Body of pancreas (tissue), 4 donors: ENCODE results near the gene FBRSL1. TPM values are rescaled to one million over a fixed set of nuclear protein-coding genes. Genes with fewer than 3 reads are reported as not detected.
A peak's percentile ranks its signal among the peaks of the same experiment; 100 is the strongest.

ENCODE experiments used
- ATAC-seq: fragments of 150-250 bp; one replicate; pipeline ENCODE4 v1.9.1; 2016
- DNase-seq, 4 donors: peaks; one replicate each; pipeline ENCODE4 v3.0.0-alpha.2; 2019
- H3K27ac ChIP-seq, 4 donors: fragments of 200-600 bp; sonication (generic); 1 replicate in 3 of 4; 2 replicates in 1 of 4; pipeline versions ENCODE4 v1.5.1 to v1.6.1; 2016 to 2019; ENCODE audit warnings: mild to moderate bottlenecking in 1 of 4, mixed read lengths in 1 of 4, moderate library complexity in 1 of 4
- H3K27me3 ChIP-seq, 2 donors: fragments of 200-600 bp; sonication (generic); one replicate each; pipeline ENCODE4 v1.6.0; 2016; ENCODE audit warnings: mild to moderate bottlenecking in 1 of 2
- H3K36me3 ChIP-seq, 2 donors: fragments of 200-600 bp; sonication (generic); replicated peaks in 1 of 2; 2 replicates each; pipeline ENCODE4 v1.5.1; 2016; ENCODE audit warnings: low read depth in 2 of 2; ENCODE audit not compliant: insufficient read depth in 1 of 2
- H3K4me1 ChIP-seq: fragments of 200-600 bp; sonication (generic); one replicate; pipeline ENCODE4 v1.6.0; 2016
- H3K4me3 ChIP-seq, 2 donors: fragments of 200-600 bp; sonication (generic); 1 replicate in 1 of 2; 2 replicates in 1 of 2; pipeline ENCODE4 v1.5.1; 2016 to 2019
- H3K9me3 ChIP-seq, 3 donors: fragments of 200-600 bp; sonication (generic); 1 replicate in 2 of 3; 2 replicates in 1 of 3; pipeline ENCODE4 v1.5.1; 2016
- CTCF ChIP-seq, 7 experiments: fragments of 450-650 bp in 4 of 7; fragments of 200-600 bp in 3 of 7; sonication (generic) in 3 of 7; IDR thresholded peaks; one replicate each; pipeline ENCODE4 v1.5.1; 2016 to 2019; ENCODE audit warnings: antibody characterized with exemption in 7 of 7
- POLR2A ChIP-seq, 3 donors: fragments of 450-650 bp; IDR thresholded peaks; one replicate each; pipeline ENCODE4 v1.6.1; 2016; ENCODE audit warnings: antibody characterized with exemption in 3 of 3, mild to moderate bottlenecking in 2 of 3
- WGBS, 2 donors: methylation state at CpG; one replicate each; pipeline ENCODE4 v1.1.5; 2017; 5-methylcytosine and 5-hydroxymethylcytosine counted together
- intact Hi-C: fragments of 100-400 bp; cut with DNase I; formaldehyde crosslinking; loops from one replicate; pipeline ENCODE4 v1.15.1; 2023
- total RNA-seq, 2 donors: library from RNA; depleted of rRNA; stranded (reverse); fragments of >200 nt; gene quantifications; one replicate each; pipeline ENCODE4 v1.1.0, GENCODE V29; 2016

Gene FBRSL1
- total RNA-seq, 2 donors from 2014 or later: 29.8 to 50.1 TPM

- ATAC-seq (no peak), DNase-seq (peak in 1 of 4 donors; percentile 55)
- TF ChIP-seq POLR2A (IDR thresholded peaks at IDR 0.05) (no peak), CTCF (IDR thresholded peaks at IDR 0.05) (no peak)
- H3K27me3 ChIP-seq: no peaks in the 10 kb centered on the region
- H3K4me3 ChIP-seq: no peak overlapping the region
- peaks cover 2% of the 10 kb centered on the region for H3K4me1 ChIP-seq
- no peaks in the 10 kb centered on the region for H3K36me3 ChIP-seq
- intact Hi-C loops: no loop called here
- H3K27ac ChIP-seq: peak overlapping the region in 2 of 4 donors; percentile 32 to 44
- WGBS, 2 donors: 57 to 74% methylated on average over 27 to 37 of the region's 37 CpGs
- H3K9me3 ChIP-seq: no peaks in the 10 kb centered on the region
Measured at GRCh38 chr12:132444957-132445883, 44.7 kb upstream of the FBRSL1 start.

- DNase-seq (peak in 3 of 4 donors; percentile 34 to 54 (median 42)), ATAC-seq (peak; percentile 22)
- H3K27ac ChIP-seq: peak overlapping the region in 2 of 4 donors; percentile 32 to 44
- intact Hi-C loops: no loop called here
- H3K36me3 ChIP-seq: no peaks in the 10 kb centered on the region
- H3K4me3 ChIP-seq: no peak overlapping the region
- WGBS, 2 donors: 49 to 78% methylated on average over 20 to 39 of the region's 39 CpGs
- H3K4me1 ChIP-seq: peaks cover 8% of the 10 kb centered on the region
- TF ChIP-seq CTCF (IDR thresholded peaks at IDR 0.05) (no peak), POLR2A (IDR thresholded peaks at IDR 0.05) (no peak)
- no peaks in the 10 kb centered on the region for H3K27me3 ChIP-seq
- no peaks in the 10 kb centered on the region for H3K9me3 ChIP-seq
Measured at GRCh38 chr12:132445884-132446632, 43.9 kb upstream of the FBRSL1 start.

GRCh38 chr12:132446633-132447326, 43.2 kb upstream of the FBRSL1 start:
- 82 to 85% methylated on average over 13 of the region's 13 CpGs for WGBS, 2 donors
- H3K27ac ChIP-seq: no peak overlapping the region
- no peak for DNase-seq
- H3K27me3 ChIP-seq: no peaks in the 10 kb centered on the region
- H3K4me1 ChIP-seq: peaks cover 8% of the 10 kb centered on the region
- TF ChIP-seq CTCF (IDR thresholded peaks at IDR 0.05): no peak
- TF ChIP-seq POLR2A (IDR thresholded peaks at IDR 0.05): no peak
- no peaks in the 10 kb centered on the region for H3K9me3 ChIP-seq
- H3K4me3 ChIP-seq: no peak overlapping the region
- H3K36me3 ChIP-seq: no peaks in the 10 kb centered on the region
- no peak for ATAC-seq
- intact Hi-C loops: no loop called here

GRCh38 chr12:132447327-132447720, 42.6 kb upstream of the FBRSL1 start:
- TF ChIP-seq POLR2A (IDR thresholded peaks at IDR 0.05) (no peak), CTCF (IDR thresholded peaks at IDR 0.05) (no peak)
- intact Hi-C loops: no loop called here
- Histone ChIP-seq H3K27ac (no peak overlapping the region), H3K4me3 (no peak overlapping the region), H3K4me1 (peaks cover 8% of the 10 kb centered on the region), H3K36me3 (no peaks in the 10 kb centered on the region), H3K9me3 (no peaks in the 10 kb centered on the region), H3K27me3 (no peaks in the 10 kb centered on the region)
- ATAC-seq: no peak
- no peak for DNase-seq
- WGBS, 2 donors: 88 to 96% methylated on average over 9 to 14 of the region's 14 CpGs
